ENCODE measurements around the gene DFFB.

The DFFB gene

DNA sequence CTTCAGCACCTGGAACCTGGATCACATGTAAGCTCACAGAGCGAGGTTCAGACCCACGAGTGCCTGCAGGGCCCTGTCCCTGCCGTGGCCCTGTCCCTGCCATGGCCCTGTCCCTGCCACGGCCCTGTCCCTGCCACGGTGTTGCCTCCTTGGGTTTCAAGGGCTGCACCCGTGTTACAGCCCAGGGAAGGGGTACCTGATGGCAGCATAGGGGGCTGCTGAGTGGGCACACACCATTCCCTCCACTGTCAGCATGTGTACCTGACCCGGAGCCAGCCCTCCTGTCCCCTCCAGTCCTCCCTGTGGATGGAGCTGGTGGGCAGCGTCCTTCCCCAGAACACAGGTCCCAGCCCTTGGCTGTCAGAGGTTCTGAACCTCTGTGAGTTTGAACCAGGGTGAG, 15.3 kb downstream of the DFFB start:
- no peak for DNase-seq (ENCODE audit: low read depth, low spot score)

DNA sequence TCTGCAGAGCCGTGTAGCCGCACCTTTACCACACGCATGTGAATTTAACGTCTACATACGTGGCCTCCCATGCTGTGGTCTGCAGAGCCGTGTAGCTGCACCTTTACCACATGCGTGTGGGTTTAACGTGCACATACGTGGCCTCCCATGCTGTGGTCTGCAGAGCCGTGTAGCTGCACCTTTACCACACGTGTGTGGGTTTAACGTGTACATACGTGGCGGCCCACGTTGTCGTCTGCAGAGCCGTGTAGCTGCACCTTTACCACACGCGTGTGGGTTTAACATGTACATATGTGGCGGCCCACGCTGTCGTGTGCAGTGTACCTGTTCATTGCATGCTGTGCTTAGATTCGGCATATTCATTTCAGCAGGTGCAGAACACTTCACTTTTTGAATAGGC, 17.5 kb downstream of the DFFB start:
- no peak for DNase-seq (ENCODE audit: low read depth, low spot score)

DNA sequence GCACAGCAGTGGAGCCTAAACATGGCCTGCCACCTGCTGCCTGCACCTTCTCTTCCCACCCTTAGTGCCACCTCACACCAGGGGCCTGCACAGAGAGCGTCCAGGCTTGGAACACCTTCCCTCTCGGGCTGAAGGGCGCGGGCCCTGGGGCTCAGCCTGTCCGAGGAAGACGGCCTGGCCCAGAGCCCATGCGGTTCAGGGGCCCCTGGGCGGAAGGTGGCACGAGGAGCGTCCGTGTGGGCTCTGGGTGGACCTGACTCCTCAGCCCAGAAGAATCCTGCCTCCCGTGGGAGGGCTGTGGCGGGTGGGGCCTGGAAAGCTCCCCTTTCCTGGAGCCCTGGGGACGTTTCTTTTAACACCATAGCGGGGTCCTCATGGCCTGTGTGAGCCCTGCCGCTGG, 19.4 kb downstream of the DFFB start:
- DNase-seq (ENCODE audit: low read depth, low spot score): no peak

DNA sequence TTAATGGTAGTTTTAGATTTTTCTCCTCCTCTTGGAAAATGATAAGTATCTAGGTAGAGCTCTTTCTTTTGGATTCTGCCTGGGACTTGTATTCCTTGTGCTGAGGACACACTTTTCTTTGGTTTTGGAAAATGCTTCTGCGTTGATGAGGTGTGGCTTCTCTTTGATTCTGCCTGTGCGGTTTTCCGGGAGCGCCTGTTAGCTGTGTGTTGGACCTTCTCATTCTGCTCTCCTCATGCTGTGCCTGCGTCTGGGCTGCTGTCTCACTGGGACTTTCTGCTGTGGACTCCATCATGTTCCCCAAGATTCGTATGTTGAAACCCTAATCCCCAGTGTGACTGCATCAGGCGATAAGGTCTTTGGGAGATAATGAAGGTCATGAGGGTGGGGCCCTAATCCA, 21.8 kb downstream of the DFFB start:
- no peak for DNase-seq (ENCODE audit: low read depth, low spot score)

DNA sequence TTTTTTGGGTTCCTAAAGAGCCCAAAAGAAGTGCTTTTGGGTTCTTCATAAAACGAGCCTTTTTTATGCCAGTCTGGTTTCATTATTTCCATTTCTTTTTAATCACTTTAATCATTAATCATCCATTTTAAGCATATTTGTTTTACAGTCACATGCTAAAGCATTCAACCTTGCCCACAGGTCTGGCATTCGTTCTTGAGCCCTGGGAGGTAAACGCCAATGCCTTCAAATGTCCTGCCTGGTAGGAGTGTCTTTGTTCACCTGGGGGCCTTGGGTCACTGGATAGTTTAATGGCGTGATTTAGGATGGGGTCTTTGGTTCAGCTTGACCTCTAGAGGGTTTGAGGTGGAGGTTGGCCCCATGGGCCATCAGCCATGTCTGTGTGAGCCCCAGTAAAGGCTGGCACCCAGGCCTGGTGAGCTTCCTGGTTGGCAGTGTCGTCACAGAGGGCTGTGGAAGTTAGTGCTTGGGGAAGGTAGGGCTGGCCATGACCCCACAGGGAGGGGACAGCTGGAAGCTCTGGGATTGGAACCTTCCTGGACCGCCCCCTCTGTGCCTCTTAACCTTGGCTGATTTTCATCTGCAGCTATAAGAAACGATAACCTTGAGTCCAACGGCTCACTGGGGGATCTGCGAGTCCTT, 22.6 kb downstream of the DFFB start:
- DNase-seq (ENCODE audit: low read depth, low spot score): no peak

GRCh38 chr1:3880429-3881192, 23.3 kb downstream of the DFFB start:
- DNase-seq (ENCODE audit: low read depth, low spot score): no peak

DNA sequence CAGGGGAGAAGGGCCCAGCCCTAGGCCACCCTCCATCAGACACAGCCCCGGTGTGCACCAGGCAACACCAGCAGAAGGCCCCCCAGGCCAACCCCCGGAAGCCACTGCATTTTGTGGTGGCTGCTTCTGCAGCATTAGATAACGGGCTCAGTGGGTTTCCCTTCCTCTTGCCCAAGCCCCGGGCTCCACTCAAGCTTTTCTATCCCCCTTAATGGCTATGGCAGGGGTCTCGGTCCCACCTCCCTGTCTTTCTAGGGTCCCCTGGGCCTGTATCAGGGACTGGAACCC, 23.9 kb downstream of the DFFB start:
- DNase-seq (ENCODE audit: low read depth, low spot score): no peak

- no peak for DNase-seq (ENCODE audit: low read depth, low spot score)
These were observed 26.1 kb downstream of the DFFB start for GRCh38 chr1:3883194-3883925.

DNA sequence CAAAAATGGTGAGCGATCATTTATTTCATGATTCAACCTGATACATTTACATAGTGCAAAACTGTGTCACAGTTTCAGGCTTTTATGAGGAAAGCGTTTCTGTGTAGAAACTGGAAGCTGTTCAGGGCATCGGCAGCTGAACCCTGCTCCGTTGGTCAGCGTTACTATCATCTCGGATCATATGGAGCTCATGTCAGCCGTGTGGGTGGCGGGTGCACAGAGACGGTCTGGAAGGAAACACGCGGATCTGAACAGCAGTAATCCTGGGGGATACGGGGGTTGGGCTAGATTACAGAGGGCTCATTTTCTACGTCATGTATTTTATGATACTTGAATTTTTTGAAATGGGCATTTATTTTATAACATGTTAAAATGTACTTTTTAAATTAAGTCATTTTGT, 27.7 kb downstream of the DFFB start:
- no peak for DNase-seq (ENCODE audit: low read depth, low spot score)

DNA sequence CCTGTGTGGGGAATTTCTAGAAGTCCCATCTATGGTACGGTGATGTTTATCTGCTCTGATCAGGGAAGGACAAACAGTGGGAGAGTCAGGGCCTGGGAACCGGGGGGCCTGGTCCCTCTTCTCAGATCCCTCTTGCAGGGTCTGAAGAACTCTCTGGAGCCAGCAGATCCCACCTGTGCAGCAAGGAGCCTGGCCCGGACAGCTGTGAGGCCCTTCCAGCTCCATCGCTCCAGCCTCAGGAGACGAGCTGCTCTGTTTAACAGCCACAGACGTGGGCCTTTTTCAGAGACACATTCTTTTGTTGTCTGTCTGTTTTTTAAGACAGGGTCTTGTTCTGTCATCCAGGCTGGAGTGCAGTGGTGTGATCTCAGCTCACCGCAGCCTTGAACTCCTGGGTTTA, 28.3 kb downstream of the DFFB start:
- DNase-seq (ENCODE audit: low read depth, low spot score): no peak

- DNase-seq (ENCODE audit: low read depth, low spot score): no peak
These were observed 28.9 kb downstream of the DFFB start for GRCh38 chr1:3886106-3886670.

GRCh38 chr1:3886691-3887090, 29.4 kb downstream of the DFFB start:
- DNase-seq (ENCODE audit: low read depth, low spot score): no peak

DNA sequence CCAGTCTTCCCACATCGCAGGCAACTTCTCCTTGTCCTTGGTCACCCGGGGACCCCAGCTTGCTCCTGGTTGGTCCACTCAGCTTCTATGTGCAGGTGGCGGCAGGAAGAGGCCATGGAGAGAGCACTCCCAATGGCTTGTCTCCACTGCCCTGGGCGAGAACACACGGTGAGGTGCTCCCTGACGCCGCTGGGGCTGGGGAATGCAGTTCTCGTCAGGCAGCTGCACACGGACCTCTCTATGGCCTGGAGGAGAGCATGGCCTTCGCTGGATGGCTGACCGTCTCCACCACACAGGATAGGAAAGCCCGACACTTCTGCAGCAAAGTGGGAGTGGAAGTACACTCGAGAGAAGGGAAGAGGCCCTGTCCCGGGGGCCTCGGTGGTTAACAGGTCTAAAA, 31.0 kb downstream of the DFFB start:
- no peak for DNase-seq (ENCODE audit: low read depth, low spot score)

DNA sequence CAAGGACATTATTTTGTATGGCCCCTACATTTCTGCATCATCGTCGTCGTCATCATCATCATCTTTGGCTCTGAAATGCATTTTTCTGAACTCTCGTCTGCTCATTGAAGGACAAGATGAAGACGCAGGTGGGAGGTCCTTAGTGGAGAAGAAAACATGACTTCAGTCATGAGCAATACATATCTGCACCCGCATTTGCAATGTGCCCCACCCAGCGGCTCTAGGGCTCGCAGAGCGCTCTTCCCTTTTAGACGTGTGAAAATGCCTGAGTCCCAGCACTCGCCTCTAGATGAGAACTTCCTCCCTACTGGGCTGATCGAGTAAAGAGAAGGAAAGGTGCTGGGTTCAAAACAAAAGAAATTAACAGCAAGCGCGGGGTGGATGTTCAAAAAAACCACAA, 32.7 kb downstream of the DFFB start:
- no peak for DNase-seq (ENCODE audit: low read depth, low spot score)

DNA sequence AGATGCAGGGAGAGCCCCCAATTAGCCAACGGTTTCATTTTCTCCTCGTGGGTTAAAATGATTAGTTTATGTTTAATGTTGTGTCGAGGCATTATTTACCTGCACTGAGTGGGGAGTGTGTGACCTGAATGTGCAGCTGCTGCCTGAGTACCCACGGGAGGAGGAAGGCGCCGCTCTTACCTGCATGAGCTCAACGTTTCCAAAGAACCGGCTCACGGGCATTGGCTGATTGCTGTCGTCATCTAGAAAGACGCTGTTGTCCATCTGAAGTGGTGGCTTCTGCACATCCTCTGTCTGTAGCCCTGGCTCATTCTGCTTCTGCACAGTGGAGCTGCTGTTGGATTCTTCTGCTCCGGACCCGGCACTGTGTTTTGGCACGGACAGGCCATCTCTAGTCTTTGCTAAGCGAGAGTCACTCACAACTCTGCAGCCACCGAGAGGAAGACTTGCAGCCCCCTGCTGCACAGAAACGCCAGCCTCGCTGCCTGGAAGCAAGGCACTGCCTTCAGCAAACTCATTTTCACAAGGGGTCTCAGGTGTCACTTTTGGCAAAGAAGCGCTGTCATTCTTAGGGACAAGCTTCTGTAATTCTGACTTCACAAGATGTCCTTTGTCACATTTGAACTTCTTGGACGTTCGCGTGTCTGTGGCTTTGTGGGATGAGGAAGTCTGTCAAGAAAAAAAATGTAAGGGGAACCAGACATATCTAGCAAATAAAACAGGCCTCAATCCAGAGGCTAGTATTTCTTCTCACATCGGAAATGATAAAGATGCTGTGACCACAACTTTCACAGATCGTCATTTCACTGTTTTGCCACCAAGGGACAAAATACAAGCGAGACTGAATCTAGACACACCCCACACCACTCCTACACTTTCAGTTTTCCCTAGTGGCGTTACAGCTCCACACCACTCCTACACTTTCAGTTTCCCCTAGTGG, 33.4 kb downstream of the DFFB start:
- DNase-seq (ENCODE audit: low read depth, low spot score): no peak

- no peak for DNase-seq (ENCODE audit: low read depth, low spot score)
These were observed 34.1 kb downstream of the DFFB start for GRCh38 chr1:3891329-3891865.

GRCh38 chr1:3892748-3893147, 35.5 kb downstream of the DFFB start:
- DNase-seq (ENCODE audit: low read depth, low spot score): no peak

- no peak for DNase-seq (ENCODE audit: low read depth, low spot score)
These were observed 35.9 kb downstream of the DFFB start for GRCh38 chr1:3893190-3893589.

- DNase-seq (ENCODE audit: low read depth, low spot score): no peak
These were observed 37.5 kb downstream of the DFFB start for GRCh38 chr1:3894626-3895278.

GRCh38 chr1:3895279-3895950, 38.1 kb downstream of the DFFB start:
- no peak for DNase-seq (ENCODE audit: low read depth, low spot score)
